Daoy (cell line): Measurements from ENCODE around the gene SEMA4B. TPM values are rescaled to one million over a fixed set of nuclear protein-coding genes. Genes with fewer than 3 reads are reported as not detected.

Experiments
- DNase-seq: peaks from one replicate; pipeline ENCODE4 v3.0.0-alpha.2; 2015; ENCODE audit warnings: low read depth
- total RNA-seq: library from RNA; depleted of rRNA; stranded (reverse); fragments of >200 nt; shearing (Covaris generic); gene quantifications from 2 replicates; pipeline ENCODE4 v1.2.3, GENCODE V29; 2014

Gene SEMA4B
- total RNA-seq, 1 experiment from 2014 or later = 16.2 TPM

- DNase-seq = no peak
Measured at GRCh38 chr15:90225504-90226234, 24.5 kb downstream of the SEMA4B start.

GRCh38 chr15:90227336-90227735, 26.2 kb downstream of the SEMA4B start:
- no peak for DNase-seq

- no peak for DNase-seq
Measured at GRCh38 chr15:90227816-90228772, 27.0 kb downstream of the SEMA4B start.

GRCh38 chr15:90228960-90229359, 27.8 kb downstream of the SEMA4B start:
- no peak for DNase-seq

- DNase-seq = no peak
Measured at GRCh38 chr15:90230071-90230494, 29.0 kb downstream of the SEMA4B start.

- DNase-seq = no peak
Measured at GRCh38 chr15:90230610-90231009, 29.5 kb downstream of the SEMA4B start.

- no peak for DNase-seq
Measured at GRCh38 chr15:90231028-90232017, 30.2 kb downstream of the SEMA4B start.

- no peak for DNase-seq
Measured at GRCh38 chr15:90232196-90232595, 31.1 kb downstream of the SEMA4B start.

GRCh38 chr15:90232941-90233386, 31.8 kb downstream of the SEMA4B start:
- no peak for DNase-seq

- DNase-seq = peak; percentile 97
Measured at GRCh38 chr15:90233387-90234095, 32.4 kb downstream of the SEMA4B start, which contains the start of gene CIB1. TSS of gene CIB1 (minus strand) at chr15:90233941. CDS start at chr15:90233885, 56 bp downstream.

GRCh38 chr15:90234096-90234988, 33.2 kb downstream of the SEMA4B start, which contains the start of gene GDPGP1:
TSS of gene GDPGP1 (plus strand) at chr15:90234209. CDS start at chr15:90240909, 6,700 bp downstream.
- DNase-seq = no peak

- DNase-seq = no peak
Measured at GRCh38 chr15:90239371-90239770, 38.2 kb downstream of the SEMA4B start.

- DNase-seq = no peak
Measured at GRCh38 chr15:90240856-90241255, 39.7 kb downstream of the SEMA4B start.

- DNase-seq = no peak
Measured at GRCh38 chr15:90241343-90242192, 40.4 kb downstream of the SEMA4B start.

- no peak for DNase-seq
Measured at GRCh38 chr15:90243943-90244639, 43.0 kb downstream of the SEMA4B start.

- DNase-seq = no peak
Measured at GRCh38 chr15:90248789-90249202, 47.7 kb downstream of the SEMA4B start.

- peak; percentile 95 for DNase-seq
Measured at GRCh38 chr15:90249203-90249863, 48.2 kb downstream of the SEMA4B start, which contains the start of gene TTLL13. TSS of gene TTLL13 (plus strand) at chr15:90249556. CDS start at chr15:90250631, 1,075 bp downstream.
